G401 (cell line): Measurements from ENCODE around the gene RPL5. TPM values are rescaled to one million over a fixed set of nuclear protein-coding genes. Genes with fewer than 3 reads are reported as not detected.
A peak's percentile ranks its signal among the peaks of the same experiment; 100 is the strongest.
"Not testable (repeated sequence)": the region's sequence is repeated elsewhere in the genome, so short reads cannot be mapped to it uniquely, and the experiment has no call there.

ENCODE experiments used
- DNase-seq: peaks from one replicate; pipeline ENCODE4 v3.0.0-alpha.2; 2015; ENCODE audit warnings: low spot score
- in situ Hi-C: cut with HindIII; loops from 2 replicates; pipeline ENCODE4 v1.10.0; 2016; ENCODE audit warnings: low sequenced_read_pairs, mixed read lengths
- total RNA-seq: library from RNA; depleted of rRNA; stranded (reverse); fragments of >200 nt; shearing (Covaris generic); gene quantifications from 2 replicates; pipeline ENCODE4 v1.2.3, GENCODE V29; 2014; rRNA removed

Gene RPL5
- total RNA-seq: 3,176 and 3,226 TPM in 2 replicates

DNA sequence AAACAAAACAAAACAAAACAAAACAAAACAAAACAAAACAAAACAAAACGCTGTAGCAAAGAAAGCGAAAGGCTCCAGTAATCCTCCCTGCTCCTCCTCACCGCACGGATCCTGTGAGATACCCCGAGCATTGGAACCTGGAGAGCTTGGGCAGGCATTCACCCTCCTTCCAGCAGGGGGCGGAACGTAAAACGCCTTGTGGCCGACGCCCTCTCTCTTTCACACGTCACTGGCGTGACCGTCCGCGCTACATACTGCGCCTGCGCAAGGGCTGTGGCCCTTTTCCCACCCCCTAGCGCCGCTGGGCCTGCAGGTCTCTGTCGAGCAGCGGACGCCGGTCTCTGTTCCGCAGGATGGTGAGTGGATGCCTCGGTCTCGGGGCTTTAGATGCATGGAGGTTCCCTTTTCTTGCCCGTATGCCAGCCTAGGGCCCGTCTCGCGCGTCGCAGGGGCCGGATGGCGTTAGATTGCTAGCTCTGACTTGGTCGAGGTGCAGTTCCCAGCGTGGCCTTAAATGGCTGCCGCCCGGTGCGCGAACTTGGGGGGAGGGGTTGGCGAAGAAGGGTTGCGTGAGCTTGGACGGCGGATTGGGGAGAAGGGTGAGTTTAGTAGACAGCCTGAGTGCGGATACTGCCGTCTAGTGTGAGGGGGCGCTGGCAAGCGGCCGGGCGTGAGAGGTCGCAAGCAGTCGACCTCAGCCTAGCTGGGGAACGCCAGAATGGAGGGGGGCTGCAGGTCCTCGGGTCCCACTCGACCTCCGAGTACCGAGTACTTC is at the start of gene RPL5:
RPL5 (plus strand) TSS at position 279 of the 775 bp plus-strand sequence; CDS start at position 354, 75 bp downstream.
- DNase-seq: peak; percentile 95
- in situ Hi-C loops: no loop called here

- peak; percentile 20 for DNase-seq
- in situ Hi-C loops: not testable (repeated sequence)
Observed at GRCh38 chr1:92783550-92783949, 48.3 kb upstream of the RPL5 start.

DNA sequence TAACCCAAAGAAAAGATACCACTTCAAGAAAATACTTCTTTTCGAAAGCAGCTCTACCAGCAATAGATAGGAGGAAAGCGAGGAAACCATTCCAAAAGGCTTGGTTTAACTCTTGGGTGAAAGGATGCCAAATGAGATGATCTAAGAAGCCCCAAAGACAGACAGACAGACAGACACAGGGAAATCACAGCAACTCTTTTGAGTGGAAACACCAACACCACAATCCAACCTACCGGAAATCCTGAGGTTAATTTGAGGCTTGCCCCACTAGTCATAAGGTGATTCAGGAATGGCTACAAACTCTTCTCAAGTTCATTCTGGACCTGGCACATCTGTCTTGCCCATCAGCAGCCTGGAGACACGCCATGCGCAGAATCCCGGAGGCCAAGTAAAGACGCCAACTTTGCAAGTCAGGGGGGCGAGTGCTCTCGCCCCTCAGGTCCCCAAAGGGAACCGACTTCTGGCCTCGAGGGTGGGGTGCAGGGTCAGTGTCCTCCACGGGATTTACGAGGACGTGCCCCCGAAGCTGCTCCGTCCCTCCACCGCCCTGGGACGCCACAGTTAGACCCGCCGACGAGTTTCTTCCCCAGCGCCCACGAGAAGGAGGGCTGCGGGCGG is 47.7 kb upstream of the RPL5 start:
- in situ Hi-C loops: no loop called here
- DNase-seq: peak; percentile 13

- in situ Hi-C loops: no loop called here
- peak; percentile 93 for DNase-seq
Observed at GRCh38 chr1:92784639-92785500, 47.0 kb upstream of the RPL5 start, which contains the start of gene EVI5. TSS of gene EVI5 (minus strand) at chr1:92785108. CDS start at chr1:92736546, 48,562 bp downstream.

DNA sequence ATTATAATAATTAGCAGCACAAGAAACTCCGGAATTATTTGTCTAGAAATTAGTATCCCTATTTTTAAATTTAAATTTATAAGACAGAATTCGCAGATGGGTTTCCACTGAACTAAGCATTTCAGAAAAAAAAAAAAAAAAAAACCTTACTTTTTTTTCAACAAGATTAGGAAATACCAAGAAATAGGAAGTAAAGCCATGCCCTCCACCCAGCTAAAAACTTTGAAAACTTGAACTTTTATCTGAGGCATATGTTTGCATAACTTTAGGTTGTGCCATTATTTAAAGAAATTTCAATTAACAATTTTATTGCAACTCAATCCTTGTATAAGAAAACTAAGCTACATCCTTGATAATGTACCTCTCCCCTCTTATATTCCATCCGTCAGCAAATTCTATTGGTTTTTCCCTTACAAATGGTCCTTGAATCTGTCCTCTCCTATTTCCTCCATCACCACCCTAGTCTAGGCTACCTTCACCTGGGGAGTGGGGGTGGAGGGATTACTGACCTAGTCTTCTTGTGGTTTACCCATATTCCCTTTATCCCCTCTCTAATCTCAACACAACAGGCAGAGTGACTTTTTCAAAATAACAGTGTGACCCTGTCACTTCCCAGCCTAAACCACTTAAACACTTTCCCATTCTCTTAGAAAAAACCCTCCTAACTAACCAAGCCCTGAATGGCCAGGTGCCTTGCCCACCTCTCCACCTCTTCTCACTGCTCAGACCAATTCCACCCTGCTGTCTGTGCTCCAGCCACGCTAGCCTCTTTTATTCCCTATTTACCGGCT is 45.5 kb upstream of the RPL5 start:
- DNase-seq: no peak
- in situ Hi-C loops: no loop called here

DNA sequence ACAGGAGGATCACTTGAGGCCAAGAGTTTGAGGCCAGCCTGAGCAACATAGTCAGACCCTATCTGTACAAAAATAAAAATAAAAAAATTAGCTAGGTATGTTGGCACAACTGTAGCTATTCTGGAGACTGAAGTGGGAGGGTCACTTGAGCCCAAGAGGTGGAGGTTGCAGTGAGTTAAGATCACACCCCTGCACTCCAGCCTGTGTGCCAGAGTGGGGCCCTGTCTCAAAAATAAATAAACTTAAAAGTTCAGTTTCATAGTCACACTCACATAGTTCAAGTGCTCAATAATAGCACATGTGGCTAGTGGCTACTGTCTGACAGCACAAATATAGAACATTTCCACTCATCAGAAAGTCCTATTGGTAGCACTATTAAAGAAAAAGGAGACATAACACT is 41.8 kb upstream of the RPL5 start:
- in situ Hi-C loops: no loop called here
- DNase-seq: no peak

DNA sequence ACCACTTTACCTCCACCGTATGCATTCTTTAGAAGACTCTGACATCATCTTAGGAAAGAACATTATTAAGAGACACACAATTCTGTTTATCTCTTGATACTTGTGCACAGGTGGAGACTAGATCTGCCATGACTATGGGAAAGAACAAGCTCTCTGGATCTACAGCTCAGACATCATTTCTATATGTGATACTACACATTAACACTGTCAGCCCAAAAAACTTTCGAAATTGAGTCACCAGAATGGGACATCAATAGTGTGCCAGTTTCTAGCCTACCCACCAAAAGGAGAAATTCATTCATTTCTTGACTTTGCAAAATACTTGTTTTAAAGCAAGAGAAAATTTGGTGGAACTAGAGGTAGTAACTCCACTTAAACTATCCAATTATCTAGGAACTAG is 41.0 kb upstream of the RPL5 start:
- in situ Hi-C loops: no loop called here
- no peak for DNase-seq

- DNase-seq: no peak
- in situ Hi-C loops: no loop called here
Observed at GRCh38 chr1:92791487-92792066, 40.3 kb upstream of the RPL5 start.

DNA sequence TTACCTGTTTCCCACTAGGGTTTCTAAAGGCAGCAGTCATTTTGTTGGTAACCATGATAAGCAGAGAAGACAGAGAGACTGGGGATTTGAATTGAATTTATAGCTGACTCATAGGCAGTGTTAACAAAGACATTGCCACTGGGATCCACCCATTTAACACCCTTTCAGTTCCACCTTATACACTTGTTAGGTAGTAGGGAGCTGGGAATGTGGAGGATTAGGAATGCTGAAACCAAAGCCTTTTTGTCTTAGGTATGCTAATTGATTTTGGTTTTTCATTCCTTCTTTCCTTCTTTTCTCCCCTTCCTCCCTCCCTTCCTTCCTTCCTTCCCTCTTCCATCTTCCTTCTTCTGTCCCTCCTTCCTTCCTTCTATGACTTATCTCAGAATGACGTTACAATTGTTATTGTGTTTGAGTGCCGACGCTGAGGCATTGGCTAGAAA is 39.5 kb upstream of the RPL5 start:
- in situ Hi-C loops: no loop called here
- DNase-seq: no peak

GRCh38 chr1:92795166-92795565 is 36.7 kb upstream of the RPL5 start:
- no peak for DNase-seq
- in situ Hi-C loops: no loop called here

DNA sequence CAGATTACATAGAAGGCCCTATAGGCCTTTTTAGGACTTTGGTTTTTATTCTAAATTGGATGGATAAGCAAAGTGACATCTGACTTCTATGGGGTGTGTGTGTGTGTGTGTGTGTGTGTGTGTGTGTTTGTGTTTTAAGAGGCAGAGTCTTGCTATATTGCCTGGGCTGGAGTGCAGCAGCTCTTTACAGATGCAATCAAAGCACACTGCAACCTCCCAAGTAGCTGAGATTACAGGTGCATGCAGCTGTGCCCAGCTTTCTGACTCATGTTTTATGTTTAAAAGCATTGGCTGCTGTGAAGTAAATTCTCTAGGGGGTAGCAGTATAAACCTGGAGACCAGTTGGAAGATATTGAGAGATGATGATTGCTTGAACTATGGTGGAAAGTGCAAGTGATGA is 34.5 kb upstream of the RPL5 start:
- in situ Hi-C loops: no loop called here
- no peak for DNase-seq

DNA sequence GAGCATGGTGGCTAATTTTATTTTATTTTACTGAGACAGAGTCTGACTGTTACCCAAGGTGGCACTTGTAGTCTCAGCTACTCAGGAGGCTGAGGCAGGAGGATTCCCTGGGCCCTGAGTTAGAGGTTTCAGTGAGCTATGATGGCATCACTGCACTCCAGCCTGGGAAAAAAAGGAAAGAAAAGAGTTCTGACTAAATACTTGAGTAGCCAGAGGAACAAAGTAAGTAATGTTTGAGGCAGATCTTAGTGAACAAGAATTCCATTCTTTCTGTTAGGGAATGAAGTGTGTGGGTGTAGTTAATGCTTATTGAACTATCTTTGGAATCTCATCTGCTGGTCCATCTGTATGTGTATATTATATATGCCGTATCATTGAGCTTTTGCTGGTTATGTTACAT is 33.9 kb upstream of the RPL5 start:
- in situ Hi-C loops: no loop called here

GRCh38 chr1:92803140-92803887 is 28.5 kb upstream of the RPL5 start:
- no peak for DNase-seq
- in situ Hi-C loops: no loop called here

More for the DNA sequence above, 33.9 kb upstream of the RPL5 start:
- DNase-seq: no peak

DNA sequence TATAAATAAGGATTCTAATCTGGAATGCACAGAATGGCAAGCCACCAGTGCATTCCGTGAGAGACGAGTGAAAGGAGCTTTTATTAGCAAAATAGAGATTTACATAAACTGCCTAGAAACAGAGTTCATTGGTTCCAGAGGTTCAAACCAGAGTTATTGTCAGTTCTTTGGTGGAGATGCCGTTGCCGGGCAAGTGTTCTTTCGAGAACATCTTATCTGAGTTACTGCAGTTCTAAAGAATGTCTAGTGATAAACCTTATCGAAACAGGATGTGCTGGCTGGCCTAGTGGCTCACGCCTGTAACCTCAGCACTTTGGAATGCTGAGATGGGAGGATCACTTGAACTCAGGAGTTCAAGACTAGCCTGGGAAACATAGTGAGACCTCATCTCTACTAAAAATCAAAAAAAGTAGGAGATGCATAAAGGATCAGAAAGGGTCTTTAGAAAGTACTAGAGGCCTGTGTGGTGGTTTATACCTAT is 27.1 kb upstream of the RPL5 start:
- in situ Hi-C loops: no loop called here
- DNase-seq: peak; percentile 15

DNA sequence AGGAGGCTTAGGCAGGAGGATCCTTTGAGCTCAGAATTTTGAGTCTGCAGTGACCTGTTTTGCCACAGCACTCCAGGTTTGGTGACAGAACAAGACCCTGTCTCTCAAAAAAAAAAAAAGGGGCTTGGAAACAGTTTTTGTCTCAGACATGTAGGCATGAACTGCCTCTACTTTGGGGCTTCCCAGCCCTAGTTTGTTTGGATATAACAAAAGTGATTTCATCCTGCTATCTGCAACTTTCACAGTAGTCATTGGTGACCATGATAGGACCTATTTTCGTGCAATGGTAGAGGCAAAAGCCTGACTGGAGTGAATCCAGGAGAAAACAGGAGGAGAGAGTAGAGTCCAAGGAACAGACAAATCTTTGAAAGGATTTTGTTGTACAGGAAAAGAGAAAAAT is 26.6 kb upstream of the RPL5 start:
- in situ Hi-C loops: no loop called here
- DNase-seq: no peak

- no peak for DNase-seq
- in situ Hi-C loops: no loop called here
Observed at GRCh38 chr1:92808381-92808780, 23.5 kb upstream of the RPL5 start.

GRCh38 chr1:92816732-92817131 is 15.1 kb upstream of the RPL5 start:
- in situ Hi-C loops: loop anchor here (5.0 kb wide), 1 partner anchor 69 kb away; no protein-coding TSS in a partner anchor
- DNase-seq: no peak
